ENCODE results near the gene F2RL1.
"Not testable (repeated sequence)": the region's sequence is repeated elsewhere in the genome, so short reads cannot be mapped to it uniquely, and the experiment has no call there.

The F2RL1 gene

GRCh38 chr5:76808141-76808691, 10.6 kb upstream of the F2RL1 start:
- no peak for DNase-seq

GRCh38 chr5:76809141-76809540, 9.7 kb upstream of the F2RL1 start:
- DNase-seq, result no peak

GRCh38 chr5:76810236-76810635, 8.6 kb upstream of the F2RL1 start:
- DNase-seq, result no peak

GRCh38 chr5:76811214-76811613, 7.6 kb upstream of the F2RL1 start:
- DNase-seq, result no peak

- not testable (repeated sequence) for DNase-seq
Observed at GRCh38 chr5:76812209-76812608, 6.6 kb upstream of the F2RL1 start.

GRCh38 chr5:76813982-76814562, 4.8 kb upstream of the F2RL1 start:
- no peak for DNase-seq

- no peak for DNase-seq
Observed at GRCh38 chr5:76816110-76816831, 2.6 kb upstream of the F2RL1 start.

GRCh38 chr5:76819851-76820525, 1.2 kb downstream of the F2RL1 start:
- peak; percentile 52 for DNase-seq

- no peak for DNase-seq
Observed at GRCh38 chr5:76820526-76820890, 1.7 kb downstream of the F2RL1 start.

- peak; percentile 53 for DNase-seq
Observed at GRCh38 chr5:76821136-76821535, 2.3 kb downstream of the F2RL1 start.

GRCh38 chr5:76822105-76822731, 3.4 kb downstream of the F2RL1 start:
- not testable (repeated sequence) for DNase-seq

- not testable (repeated sequence) for DNase-seq
Observed at GRCh38 chr5:76826416-76826815, 7.6 kb downstream of the F2RL1 start.

- no peak for DNase-seq
Observed at GRCh38 chr5:76831110-76831452, 12.3 kb downstream of the F2RL1 start.

GRCh38 chr5:76836181-76836580, 17.4 kb downstream of the F2RL1 start:
- no peak for DNase-seq

- DNase-seq, result no peak
Observed at GRCh38 chr5:76836585-76836984, 17.8 kb downstream of the F2RL1 start.

GRCh38 chr5:76838481-76839261, 19.8 kb downstream of the F2RL1 start:
- no peak for DNase-seq

- DNase-seq, result no peak
Observed at GRCh38 chr5:76841361-76841760, 22.5 kb downstream of the F2RL1 start.

GRCh38 chr5:76845890-76846289, 27.1 kb downstream of the F2RL1 start:
- DNase-seq, result no peak

- DNase-seq, result peak; percentile 98
Observed at GRCh38 chr5:76849419-76850291, 30.8 kb downstream of the F2RL1 start, which contains the start of gene S100Z. S100Z (plus strand) TSS chr5:76850014; CDS start chr5:76875360, 25,346 bp downstream.

GRCh38 chr5:76850543-76851145, 31.8 kb downstream of the F2RL1 start:
- no peak for DNase-seq

- peak; percentile 70 for DNase-seq
Observed at GRCh38 chr5:76851728-76852369, 33.0 kb downstream of the F2RL1 start.

All from hematopoietic multipotent progenitor cell treated with erythropoietin and hydrocortisone succinate and interleukin-3 and kit ligand, for 4 days (in vitro differentiated cells).